Caco-2 (cell line): ENCODE results near the gene EVC2. TPM values are rescaled to one million over a fixed set of nuclear protein-coding genes. Genes with fewer than 3 reads are reported as not detected.
"Not testable (repeated sequence)": the region's sequence is repeated elsewhere in the genome, so short reads cannot be mapped to it uniquely, and the experiment has no call there.

Experiments used
- BruUV-seq: library from RNA; stranded (reverse); fragments of 400-500 nt; replicated peaks from 2 replicates; lab custom pipeline; 2021; lab: Mats Ljungman, UMichigan
- CTCF ChIA-PET: fragments of 300-600 bp; sonication (Branson Sonifier 250); formaldehyde crosslinking; loops from one replicate; lab custom pipeline; 2022; ENCODE audit warnings: antibody characterized with exemption; lab: Charles Lee
- POLR2A ChIA-PET: fragments of 300-600 bp; sonication (Branson Sonifier 250); formaldehyde crosslinking; loops from one replicate; lab custom pipeline; 2022; ENCODE audit warnings: antibody characterized with exemption; lab: Charles Lee
- DNase-seq, 2 experiments: peaks; one replicate each; pipeline versions ENCODE4 v3.0.0 to v3.0.0-alpha.2; 2020 to 2022
- H3K27me3 ChIP-seq: replicated peaks from 2 replicates; pipeline ENCODE4 v1.6.0; 2011; ENCODE audit warnings: low read length; ENCODE audit not compliant: control insufficient read depth, insufficient read depth
- H3K36me3 ChIP-seq: 2 replicates; pipeline ENCODE4 v1.5.1; 2011; ENCODE audit warnings: low read length; ENCODE audit not compliant: control insufficient read depth, insufficient read depth
- H3K4me1 ChIP-seq: fragments of 250-450 bp; sonication (Bioruptor Pico); 2 replicates; pipeline ENCODE4 v1.5.1; 2020; ENCODE audit warnings: mild to moderate bottlenecking
- H3K4me3 ChIP-seq: 2 replicates; pipeline ENCODE4 v1.5.1; 2011; ENCODE audit warnings: low read depth, mild to moderate bottlenecking, control low read depth, low read length
- H3K9me3 ChIP-seq: fragments of 250-450 bp; sonication (Bioruptor Pico); 2 replicates; pipeline ENCODE4 v1.5.1; 2020; ENCODE audit warnings: mild to moderate bottlenecking, moderate library complexity
- H3K27ac Mint-ChIP-seq: one replicate; pipeline ENCODE4 v1.8.0; 2022; ENCODE audit warnings: mixed read lengths; ENCODE audit not compliant: unreplicated experiment
- H3K27me3 Mint-ChIP-seq: one replicate; pipeline ENCODE4 v1.8.0; 2022; ENCODE audit warnings: mixed read lengths; ENCODE audit not compliant: insufficient read depth, unreplicated experiment
- H3K36me3 Mint-ChIP-seq: one replicate; pipeline ENCODE4 v1.8.0; 2022; ENCODE audit warnings: mild to moderate bottlenecking, mixed read lengths; ENCODE audit not compliant: insufficient read depth, unreplicated experiment
- H3K4me1 Mint-ChIP-seq: one replicate; pipeline ENCODE4 v1.8.0; 2022; ENCODE audit warnings: low read depth, mixed read lengths; ENCODE audit not compliant: unreplicated experiment
- H3K4me3 Mint-ChIP-seq: one replicate; pipeline ENCODE4 v1.8.0; 2022; ENCODE audit warnings: mild to moderate bottlenecking, moderate library complexity, mixed read lengths; ENCODE audit not compliant: unreplicated experiment
- H3K9me3 Mint-ChIP-seq: one replicate; pipeline ENCODE4 v1.8.0; 2022; ENCODE audit warnings: mixed read lengths; ENCODE audit not compliant: unreplicated experiment
- intact Hi-C: fragments of 100-400 bp; cut with micrococcal nuclease; formaldehyde crosslinking; loops from one replicate; pipeline ENCODE4 v1.10.0; 2022; ENCODE audit not compliant: unreplicated experiment
- total RNA-seq: library from RNA; stranded (reverse); gene quantifications from 2 replicates; pipeline ENCODE4 v1.2.3, GENCODE V29; 2022
- TF ChIP-seq, protein P1 (sequence below), 2 experiments: fragments of 200-600 bp in 1 of 2; IDR thresholded peaks; 1 replicate in 1 of 2; 2 replicates in 1 of 2; pipeline versions ENCODE4 v1.5.1 to v1.8.0; 2011 to 2022; ENCODE audit warnings: antibody characterized with exemption in 1 of 2, control low read depth in 1 of 2, inconsistent platforms in 1 of 2, low read depth in 1 of 2, low read length in 1 of 2, mild to moderate bottlenecking in 1 of 2, moderate library complexity in 1 of 2; ENCODE audit not compliant: insufficient read depth in 1 of 2, severe bottlenecking in 1 of 2, unreplicated experiment in 1 of 2

Gene EVC2
- total RNA-seq, 1 experiment from 2014 or later, result not detected

DNA sequence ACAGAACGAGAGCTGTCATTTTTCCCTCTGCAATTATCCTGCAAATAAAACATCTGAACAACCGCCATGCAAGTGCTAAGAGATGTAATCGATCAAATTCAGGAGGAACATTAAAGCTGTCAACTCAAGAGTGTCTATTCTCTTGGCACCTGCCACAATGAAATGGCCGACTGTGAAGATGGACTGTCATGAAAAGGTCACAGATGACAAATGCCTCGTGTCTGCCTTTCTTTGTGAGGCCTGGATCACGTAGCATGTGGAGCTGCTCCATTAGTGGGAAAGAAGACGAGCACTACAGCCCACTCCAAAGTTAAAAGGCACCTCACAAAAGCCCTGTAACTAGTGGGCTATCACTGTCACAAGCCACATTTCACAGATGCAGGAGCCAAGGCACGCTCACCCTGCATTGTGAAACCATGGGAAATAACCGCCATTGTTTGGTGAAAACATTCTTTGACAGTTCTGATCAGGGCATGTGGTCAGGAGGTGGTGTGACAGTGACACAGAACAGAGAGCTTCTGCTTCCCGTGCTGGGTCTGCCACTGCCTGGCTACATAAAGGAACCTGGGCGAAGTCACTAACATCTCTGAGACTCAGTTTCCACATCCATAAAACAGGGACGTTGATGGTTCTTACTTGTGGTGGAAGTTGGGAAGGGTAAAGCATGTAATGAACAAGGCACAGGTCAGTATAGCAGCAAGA lies 98.9 kb downstream of the EVC2 start:
- H3K9me3 Mint-ChIP-seq, result no peaks in the 10 kb centered on the region
- TF ChIP-seq, protein P1, sequence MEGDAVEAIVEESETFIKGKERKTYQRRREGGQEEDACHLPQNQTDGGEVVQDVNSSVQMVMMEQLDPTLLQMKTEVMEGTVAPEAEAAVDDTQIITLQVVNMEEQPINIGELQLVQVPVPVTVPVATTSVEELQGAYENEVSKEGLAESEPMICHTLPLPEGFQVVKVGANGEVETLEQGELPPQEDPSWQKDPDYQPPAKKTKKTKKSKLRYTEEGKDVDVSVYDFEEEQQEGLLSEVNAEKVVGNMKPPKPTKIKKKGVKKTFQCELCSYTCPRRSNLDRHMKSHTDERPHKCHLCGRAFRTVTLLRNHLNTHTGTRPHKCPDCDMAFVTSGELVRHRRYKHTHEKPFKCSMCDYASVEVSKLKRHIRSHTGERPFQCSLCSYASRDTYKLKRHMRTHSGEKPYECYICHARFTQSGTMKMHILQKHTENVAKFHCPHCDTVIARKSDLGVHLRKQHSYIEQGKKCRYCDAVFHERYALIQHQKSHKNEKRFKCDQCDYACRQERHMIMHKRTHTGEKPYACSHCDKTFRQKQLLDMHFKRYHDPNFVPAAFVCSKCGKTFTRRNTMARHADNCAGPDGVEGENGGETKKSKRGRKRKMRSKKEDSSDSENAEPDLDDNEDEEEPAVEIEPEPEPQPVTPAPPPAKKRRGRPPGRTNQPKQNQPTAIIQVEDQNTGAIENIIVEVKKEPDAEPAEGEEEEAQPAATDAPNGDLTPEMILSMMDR (IDR thresholded peaks at IDR 0.05; ENCODE audit: insufficient read depth in 1 of 2, low read depth in 1 of 2, low read length in 1 of 2, severe bottlenecking in 1 of 2, unreplicated experiment in 1 of 2), result no peak
- H3K27me3 ChIP-seq, result no peaks in the 10 kb centered on the region
- ChIA-PET POLR2A (no interaction called here), CTCF (no interaction called here)
- no peaks in the 10 kb centered on the region for H3K36me3 Mint-ChIP-seq
- intact Hi-C loops, result no loop called here
- H3K27ac Mint-ChIP-seq, result no peak overlapping the region
- BruUV-seq, result no TSS peak
- no peak overlapping the region for H3K4me3 Mint-ChIP-seq
- no peak for DNase-seq
- H3K4me1 Mint-ChIP-seq, result no peaks in the 10 kb centered on the region
- H3K9me3 ChIP-seq, result no peaks in the 10 kb centered on the region
- H3K27me3 Mint-ChIP-seq, result peaks cover 17% of the 10 kb centered on the region
- no peaks in the 10 kb centered on the region for H3K4me1 ChIP-seq
- no peak overlapping the region for H3K4me3 ChIP-seq
- H3K36me3 ChIP-seq, result no peaks in the 10 kb centered on the region

DNA sequence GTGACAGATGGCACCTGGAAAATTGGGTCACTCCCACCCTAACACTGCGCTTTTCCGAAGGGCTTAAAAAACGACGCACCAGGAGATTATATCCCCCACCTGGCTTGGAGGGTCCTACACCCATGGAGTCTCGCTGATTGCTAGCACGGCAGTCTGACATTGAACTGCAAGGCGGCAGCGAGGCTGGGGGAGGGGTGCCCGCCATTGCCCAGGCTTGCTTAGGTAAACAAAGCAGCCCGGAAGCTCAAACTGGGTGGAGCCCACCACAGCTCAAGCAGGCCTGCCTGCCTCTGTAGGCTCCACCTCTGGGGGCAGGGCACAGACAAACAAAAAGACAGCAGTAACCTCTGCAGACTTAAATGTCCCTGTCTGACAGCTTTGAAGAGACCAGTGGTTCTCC lies 114.5 kb downstream of the EVC2 start:
- H3K27ac Mint-ChIP-seq, intact Hi-C loops, BruUV-seq, H3K4me1 ChIP-seq, H3K4me3 Mint-ChIP-seq, H3K27me3 ChIP-seq, H3K36me3 ChIP-seq, H3K36me3 Mint-ChIP-seq, H3K27me3 Mint-ChIP-seq, H3K9me3 ChIP-seq, DNase-seq, H3K4me1 Mint-ChIP-seq, POLR2A ChIA-PET, H3K4me3 ChIP-seq, CTCF ChIA-PET: not testable (repeated sequence)
- H3K9me3 Mint-ChIP-seq, result peaks cover 29% of the 10 kb centered on the region

DNA sequence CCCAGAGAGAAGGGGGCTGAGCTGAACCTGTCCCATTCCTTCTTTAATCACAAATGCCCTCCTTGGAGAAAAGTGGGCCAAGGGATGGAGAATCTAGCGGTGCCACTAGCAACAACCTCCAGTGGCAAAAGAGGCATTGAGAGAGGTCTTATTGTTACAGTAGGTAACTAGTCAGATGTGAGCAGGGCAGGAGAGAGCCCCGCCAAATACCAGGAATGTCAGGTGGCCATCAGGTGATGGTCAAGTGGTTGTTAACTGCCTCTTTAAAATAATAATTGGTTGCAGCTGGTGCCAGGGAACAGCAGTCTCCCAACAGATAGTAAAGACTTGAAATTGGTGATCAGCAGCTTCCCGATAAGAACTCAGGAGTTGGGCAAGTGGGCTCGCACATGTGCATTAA lies 116.1 kb downstream of the EVC2 start:
- no peak overlapping the region for H3K27ac Mint-ChIP-seq

More for the DNA sequence above, 116.1 kb downstream of the EVC2 start:
- BruUV-seq, result no TSS peak
- Histone ChIP-seq H3K36me3 (no peaks in the 10 kb centered on the region), H3K9me3 (0 out of 2 replicates have a peak, but pooled peaks cover 3% of the 10 kb centered on the region), H3K27me3 (no peaks in the 10 kb centered on the region), H3K4me1 (no peaks in the 10 kb centered on the region), H3K4me3 (no peak overlapping the region)
- CTCF ChIA-PET, result no interaction called here
- TF ChIP-seq, protein P1 (IDR thresholded peaks at IDR 0.05; ENCODE audit: insufficient read depth in 1 of 2, low read depth in 1 of 2, low read length in 1 of 2, severe bottlenecking in 1 of 2, unreplicated experiment in 1 of 2), result no peak
- H3K4me1 Mint-ChIP-seq, result no peaks in the 10 kb centered on the region
- H3K27me3 Mint-ChIP-seq, result peaks cover 9% of the 10 kb centered on the region
- POLR2A ChIA-PET, result no interaction called here
- no peaks in the 10 kb centered on the region for H3K36me3 Mint-ChIP-seq
- H3K9me3 Mint-ChIP-seq, result peaks cover 39% of the 10 kb centered on the region
- H3K4me3 Mint-ChIP-seq, result no peak overlapping the region
- no peak for DNase-seq
- intact Hi-C loops, result no loop called here
